ENCODE measurements around the gene TLE4. TPM values are rescaled to one million over a fixed set of nuclear protein-coding genes. Genes with fewer than 3 reads are reported as not detected.

Gene TLE4
- total and polyA plus RNA-seq, 2 of the 4 experiments (the other 2 are of a cell fraction), result 68.0 to 78.1 TPM

DNA sequence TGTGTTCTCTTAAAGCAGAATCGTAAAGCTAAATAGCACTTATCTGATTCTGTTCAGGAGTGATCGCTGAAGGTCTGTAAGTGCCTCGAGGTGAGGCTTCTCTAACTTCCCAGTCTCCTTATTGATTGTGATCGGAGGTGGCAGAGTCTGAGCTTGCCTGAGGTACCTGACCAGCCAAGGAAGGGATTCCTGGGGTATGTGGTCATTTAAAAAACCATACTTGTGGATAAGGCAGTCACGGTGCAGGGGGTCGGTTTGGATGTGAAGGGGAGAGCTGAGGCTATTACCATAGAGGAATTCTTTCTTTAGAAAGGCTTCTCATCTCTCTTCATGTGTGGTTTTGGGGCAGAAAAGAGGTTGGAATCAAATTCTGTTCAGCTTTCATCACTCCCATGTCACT is 193.7 kb downstream of the TLE4 start:
- H3K9me3 ChIP-seq (ENCODE audit: control insufficient read depth, insufficient read depth, low read length), result no peaks in the 10 kb centered on the region
- no peak overlapping the region for H4K8ac ChIP-seq (ENCODE audit: low read depth in 2 of 2, low read length in 2 of 2)
- H3K36me3 ChIP-seq (ENCODE audit: control insufficient read depth, insufficient read depth, low read length), result no peaks in the 10 kb centered on the region
- peak overlapping the region; percentile 9; the same call in 1 of the 3 replicates for H2BK15ac ChIP-seq (ENCODE audit: low read depth, low read length)
- H3K79me1 ChIP-seq (ENCODE audit: low read depth in 1 of 2, low read length in 2 of 2), result no peaks in the 10 kb centered on the region
- H3K27ac ChIP-seq (ENCODE audit: insufficient read depth, low read length), result no peak overlapping the region
- peak overlapping the region; percentile 4; the same call in 1 of the 2 replicates for H2BK120ac ChIP-seq (ENCODE audit: low read depth, low read length)
- H3K4me3 ChIP-seq (ENCODE audit: insufficient read depth, low read depth, low read length), result no peak overlapping the region
- ChIA-PET CTCF (no interaction called here), POLR2A (ENCODE audit: unreplicated experiment) (no interaction called here)
- peak overlapping the region; percentile 25; the same call in 1 of the 2 replicates for H2AK5ac ChIP-seq (ENCODE audit: low read depth, low read length)
- H3K4me1 ChIP-seq (ENCODE audit: control insufficient read depth, insufficient read depth, low read length), result peaks cover 11% of the 10 kb centered on the region
- ATAC-seq (ENCODE audit: low read depth) (no peak), DNase-seq (no peak)
- intact Hi-C loops (cut with micrococcal nuclease) (loop anchor here (2.0 kb wide), 1 partner anchor 297 kb away; no protein-coding TSS in a partner anchor), dilution Hi-C loops (cut with HindIII; ENCODE audit: low sequenced_read_pairs, unreplicated experiment) (no loop called here), in situ Hi-C loops (cut with MboI; ENCODE audit: low sequenced_read_pairs) (no loop called here)
- H2BK5ac ChIP-seq (ENCODE audit: low read depth, low read length, poor library complexity, severe bottlenecking), result no peak overlapping the region
- no peaks in the 10 kb centered on the region for H3K27me3 ChIP-seq (ENCODE audit: control insufficient read depth, insufficient read depth, low read length)
- H3K9me1 ChIP-seq (ENCODE audit: insufficient read depth, low read length), result peaks cover 5% of the 10 kb centered on the region; the same call in 1 of the 2 replicates
- WGBS, 2 experiments (ENCODE audit: extremely low coverage in 2 of 2, insufficient read length in 1 of 2), result no CpG with 5 or more reads among the region's 6 CpGs
- H3K9ac ChIP-seq (ENCODE audit: low read depth, low read length), result no peak overlapping the region
- peak overlapping the region; percentile 41 for H2BK20ac ChIP-seq (ENCODE audit: low read depth, low read length)
- H4K91ac ChIP-seq (ENCODE audit: insufficient read depth, low read depth, low read length), result no peak overlapping the region
- peak overlapping the region; percentile 4; the same call in 1 of the 2 replicates for H3K18ac ChIP-seq (ENCODE audit: low read depth, low read length)
- no TSS peak for BruUV-seq (replicated peaks)
- no peaks in the 10 kb centered on the region; the same call in 1 of the 2 replicates for H4K20me1 ChIP-seq (ENCODE audit: insufficient read depth, low read length)
- H3K14ac ChIP-seq (replicated peaks; ENCODE audit: low read depth, low read length), result no peak overlapping the region
- H3K56ac ChIP-seq (ENCODE audit: extremely low read depth, insufficient read depth, low read length), result no peak overlapping the region
- H2AK9ac ChIP-seq (replicated peaks; ENCODE audit: low read depth, low read length, poor library complexity), result no peak overlapping the region
- no peak overlapping the region for H4K5ac ChIP-seq (ENCODE audit: low read depth, low read length)
- no peak overlapping the region for H3K23ac ChIP-seq (ENCODE audit: low read depth, low read length)
- TF ChIP-seq, protein P1, sequence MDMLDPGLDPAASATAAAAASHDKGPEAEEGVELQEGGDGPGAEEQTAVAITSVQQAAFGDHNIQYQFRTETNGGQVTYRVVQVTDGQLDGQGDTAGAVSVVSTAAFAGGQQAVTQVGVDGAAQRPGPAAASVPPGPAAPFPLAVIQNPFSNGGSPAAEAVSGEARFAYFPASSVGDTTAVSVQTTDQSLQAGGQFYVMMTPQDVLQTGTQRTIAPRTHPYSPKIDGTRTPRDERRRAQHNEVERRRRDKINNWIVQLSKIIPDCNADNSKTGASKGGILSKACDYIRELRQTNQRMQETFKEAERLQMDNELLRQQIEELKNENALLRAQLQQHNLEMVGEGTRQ (IDR thresholded peaks at IDR 0.05; ENCODE audit: low read depth, low read length), result no peak
- TF ChIP-seq MAZ (IDR thresholded peaks at IDR 0.05; ENCODE audit: borderline replicate concordance, low read depth, low read length), result no peak
- TF ChIP-seq RAD21 (IDR thresholded peaks at IDR 0.05; ENCODE audit: low read length), result no peak
- TF ChIP-seq RCOR1 (IDR thresholded peaks at IDR 0.05; ENCODE audit: insufficient replicate concordance, low read length), result no peak
- TF ChIP-seq CEBPB (IDR thresholded peaks at IDR 0.05; ENCODE audit: low read depth, low read length), result no peak
- no peak overlapping the region for H3K4me2 ChIP-seq (ENCODE audit: low read depth, low read length)
- no peak overlapping the region for H2AFZ ChIP-seq (replicated peaks; ENCODE audit: low read length, poor library complexity)
- H3K4ac ChIP-seq (ENCODE audit: low read depth, low read length), result peak overlapping the region; percentile 43; the same call in 1 of the 2 replicates

All from IMR-90 (cell line).